ENCODE results near the gene PDIA2.

PDIA2 gene

DNA sequence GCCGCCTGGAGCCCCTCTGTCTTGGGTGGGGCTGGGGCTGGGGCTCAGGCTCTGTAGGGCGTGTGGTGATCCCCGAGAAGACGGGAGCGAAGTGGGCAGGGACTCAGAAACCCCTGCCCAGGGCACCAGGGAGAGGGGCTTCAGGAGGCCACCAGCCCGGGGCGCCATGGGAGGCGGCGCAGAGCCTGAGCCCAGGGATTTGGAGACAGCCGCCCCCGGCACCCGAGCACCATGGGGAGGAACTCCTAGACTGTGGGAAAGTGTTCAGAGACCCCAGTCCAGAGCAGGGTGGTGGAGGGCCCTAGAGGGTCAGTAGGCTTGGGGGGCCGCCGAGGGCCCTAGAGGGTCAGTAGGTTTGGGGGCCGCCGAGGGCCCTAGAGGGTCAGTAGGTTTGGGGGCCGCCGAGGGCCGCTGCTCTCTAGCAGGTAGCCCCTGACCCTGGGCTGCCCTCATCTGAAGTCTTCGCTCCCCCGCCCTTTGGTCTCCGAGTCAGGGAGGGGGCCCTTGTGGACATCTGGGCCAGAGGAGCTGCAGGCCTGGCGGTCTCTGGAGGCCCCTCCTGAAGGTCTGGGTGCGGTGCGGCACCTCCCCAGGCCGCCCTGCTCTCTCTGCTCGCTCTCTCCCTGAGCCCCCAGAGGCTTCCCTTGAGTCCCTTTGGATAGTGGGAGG lies 1.8 kb upstream of the PDIA2 start:
- no peak for DNase-seq

DNA sequence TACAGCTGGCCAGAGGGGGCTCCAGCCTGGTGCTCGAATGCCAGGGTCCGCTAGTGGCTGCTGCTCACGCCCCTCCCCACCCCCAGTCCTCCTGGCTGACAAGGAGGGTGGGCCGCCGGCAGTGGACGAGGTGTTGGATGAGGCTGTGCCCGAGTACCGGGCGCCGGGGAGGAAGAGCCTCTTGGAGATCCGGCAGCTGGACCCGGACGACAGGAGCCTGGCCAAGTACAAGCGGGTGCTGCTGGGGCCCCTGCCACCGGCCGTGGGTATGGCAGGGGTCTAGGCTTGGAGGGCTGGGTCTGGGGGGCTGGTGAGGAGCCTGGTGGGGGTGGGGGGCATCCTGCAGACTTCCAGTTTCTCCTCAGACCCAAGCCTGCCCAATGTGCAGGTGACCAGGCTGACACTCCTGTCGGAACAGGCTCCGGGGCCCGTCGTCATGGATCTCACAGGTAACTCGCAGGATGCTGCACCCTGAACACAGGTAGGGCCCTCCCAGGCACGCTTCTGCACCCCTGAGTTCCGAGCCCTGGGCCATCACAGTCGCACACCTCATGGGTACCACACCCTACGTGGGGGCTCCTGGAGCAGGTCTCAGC lies 1.2 kb upstream of the PDIA2 start:
- no peak for DNase-seq

DNA sequence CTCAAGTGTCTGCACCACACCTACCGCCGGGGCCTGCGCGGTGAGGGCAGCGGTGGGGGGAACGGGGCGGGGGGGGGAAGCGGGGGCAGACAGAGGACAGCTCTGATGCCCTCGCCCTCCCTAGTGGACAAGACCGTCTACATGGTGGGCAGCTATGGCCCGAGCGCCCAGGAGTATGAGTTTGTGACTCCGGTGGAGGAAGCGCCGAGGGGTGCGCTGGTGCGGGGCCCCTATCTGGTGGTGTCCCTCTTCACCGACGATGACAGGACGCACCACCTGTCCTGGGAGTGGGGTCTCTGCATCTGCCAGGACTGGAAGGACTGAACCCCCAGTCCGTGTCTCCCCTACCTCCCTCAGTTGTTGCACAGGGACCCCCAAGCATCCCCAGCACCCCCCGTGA lies 473 bp upstream of the PDIA2 start:
- no peak for DNase-seq

DNA sequence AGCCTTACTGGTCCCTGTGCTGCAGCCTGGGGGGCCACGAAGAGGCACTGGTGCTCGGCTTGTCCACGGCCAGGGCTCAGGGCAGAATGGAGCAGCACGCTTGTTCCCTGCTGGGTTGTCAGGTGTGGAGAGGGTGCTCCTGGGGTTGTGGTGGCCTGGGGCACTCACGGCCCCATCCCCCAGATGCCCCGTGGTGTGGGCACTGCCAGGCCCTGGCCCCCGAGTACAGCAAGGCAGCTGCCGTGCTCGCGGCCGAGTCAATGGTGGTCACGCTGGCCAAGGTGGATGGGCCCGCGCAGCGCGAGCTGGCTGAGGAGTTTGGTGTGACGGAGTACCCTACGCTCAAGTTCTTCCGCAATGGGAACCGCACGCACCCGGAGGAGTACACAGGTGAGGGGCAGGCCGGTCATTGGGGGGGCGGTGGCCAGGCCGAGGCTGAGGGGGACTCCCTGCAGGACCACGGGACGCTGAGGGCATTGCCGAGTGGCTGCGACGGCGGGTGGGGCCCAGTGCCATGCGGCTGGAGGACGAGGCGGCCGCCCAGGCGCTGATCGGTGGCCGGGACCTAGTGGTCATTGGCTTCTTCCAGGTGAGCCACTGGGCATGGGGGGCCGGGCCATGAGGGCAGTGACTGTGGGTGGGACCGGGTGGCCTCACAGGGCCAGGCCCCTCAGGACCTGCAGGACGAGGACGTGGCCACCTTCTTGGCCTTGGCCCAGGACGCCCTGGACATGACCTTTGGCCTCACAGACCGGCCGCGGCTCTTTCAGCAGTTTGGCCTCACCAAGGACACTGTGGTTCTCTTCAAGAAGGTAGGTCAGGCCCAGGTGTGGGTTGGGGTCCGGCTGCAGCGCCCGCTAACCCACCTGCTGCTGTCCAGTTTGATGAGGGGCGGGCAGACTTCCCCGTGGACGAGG lies 1.5 kb downstream of the PDIA2 start:
- no peak for DNase-seq

DNA sequence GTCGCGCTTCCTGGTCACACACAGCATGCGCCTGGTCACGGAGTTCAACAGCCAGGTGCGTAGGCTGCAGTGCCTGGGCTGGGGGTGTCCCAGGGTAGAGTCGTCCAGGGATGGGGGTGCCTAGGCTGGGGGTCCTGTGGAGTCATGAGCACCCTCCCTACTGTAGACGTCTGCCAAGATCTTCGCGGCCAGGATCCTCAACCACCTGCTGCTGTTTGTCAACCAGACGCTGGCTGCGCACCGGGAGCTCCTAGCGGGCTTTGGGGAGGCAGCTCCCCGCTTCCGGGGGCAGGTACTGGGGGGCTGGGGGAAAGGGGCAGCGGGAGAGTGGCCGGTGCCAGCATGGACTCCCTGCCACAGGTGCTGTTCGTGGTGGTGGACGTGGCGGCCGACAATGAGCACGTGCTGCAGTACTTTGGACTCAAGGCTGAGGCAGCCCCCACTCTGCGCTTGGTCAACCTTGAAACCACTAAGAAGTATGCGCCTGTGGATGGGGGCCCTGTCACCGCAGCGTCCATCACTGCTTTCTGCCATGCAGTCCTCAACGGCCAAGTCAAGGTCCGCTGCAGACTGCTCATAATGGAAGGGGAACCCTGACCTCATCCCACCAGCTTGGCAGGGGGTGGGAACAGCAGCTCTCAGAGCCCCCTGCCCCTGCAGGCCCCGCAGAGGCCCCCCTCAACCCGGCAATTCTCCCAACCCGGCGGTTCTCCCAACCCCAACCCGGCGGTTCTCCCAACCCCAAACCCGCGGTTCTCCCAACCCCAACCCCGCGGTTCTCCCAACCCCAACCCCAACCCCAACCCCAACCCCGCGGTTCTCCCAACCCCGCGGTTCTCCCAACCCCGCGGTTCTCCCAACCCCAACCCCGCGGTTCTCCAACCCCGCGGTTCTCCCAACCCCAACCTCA lies 2.4 kb downstream of the PDIA2 start:
- no peak for DNase-seq

DNA sequence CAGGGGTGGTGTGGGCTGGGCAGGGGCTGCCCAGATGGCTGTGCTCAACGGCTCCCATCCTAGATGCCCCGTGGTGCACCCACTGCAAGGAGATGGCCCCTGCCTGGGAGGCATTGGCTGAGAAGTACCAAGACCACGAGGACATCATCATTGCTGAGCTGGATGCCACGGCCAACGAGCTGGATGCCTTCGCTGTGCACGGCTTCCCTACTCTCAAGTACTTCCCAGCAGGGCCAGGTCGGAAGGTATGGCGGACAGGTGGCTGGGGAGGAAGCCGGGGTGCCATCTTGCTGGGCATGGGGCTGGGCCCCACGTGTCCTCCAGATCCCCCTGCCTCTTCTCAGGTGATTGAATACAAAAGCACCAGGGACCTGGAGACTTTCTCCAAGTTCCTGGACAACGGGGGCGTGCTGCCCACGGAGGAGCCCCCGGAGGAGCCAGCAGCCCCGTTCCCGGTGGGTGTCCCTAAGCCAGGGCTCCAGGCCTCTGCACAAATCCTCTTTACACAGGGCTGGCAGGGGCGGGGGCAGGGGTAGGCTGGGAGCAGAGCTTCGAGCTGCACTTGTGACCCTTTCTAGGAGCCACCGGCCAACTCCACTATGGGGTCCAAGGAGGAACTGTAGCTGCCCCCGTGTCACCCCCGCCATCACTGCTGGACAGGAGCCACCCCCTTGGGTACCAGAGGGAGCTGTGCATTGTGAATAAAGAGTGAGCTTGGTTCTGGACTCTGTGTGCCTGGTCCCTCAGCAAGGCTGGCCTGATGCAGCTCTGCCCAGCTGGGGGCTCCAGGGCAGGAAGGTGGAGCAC lies 3.7 kb downstream of the PDIA2 start:
- DNase-seq, result no peak

DNA sequence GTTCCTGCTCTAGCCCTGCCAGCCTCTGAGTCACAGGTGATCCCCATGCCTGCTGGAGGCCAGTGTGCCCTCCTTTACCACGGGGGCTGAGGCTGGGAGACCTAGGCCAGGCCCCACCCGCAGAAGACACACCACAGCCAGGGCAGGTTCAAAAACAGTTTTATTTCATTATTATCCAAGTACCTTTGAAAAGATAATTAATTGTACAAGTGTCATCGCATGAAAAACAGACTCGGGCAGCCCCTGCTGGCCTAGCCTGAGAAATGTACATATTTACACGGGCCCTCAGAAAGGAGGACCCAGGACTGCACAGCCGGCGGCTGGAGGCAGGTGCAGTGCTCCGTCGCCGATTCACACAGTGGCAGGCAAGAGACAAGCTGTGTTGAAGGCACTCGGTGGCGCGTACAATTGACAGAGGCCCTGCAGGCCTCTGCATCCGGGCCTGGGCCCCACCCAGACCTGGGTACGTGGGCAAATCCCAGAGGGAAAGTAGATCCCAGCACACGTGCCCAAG lies 4.4 kb downstream of the PDIA2 start:
- no peak for DNase-seq

DNA sequence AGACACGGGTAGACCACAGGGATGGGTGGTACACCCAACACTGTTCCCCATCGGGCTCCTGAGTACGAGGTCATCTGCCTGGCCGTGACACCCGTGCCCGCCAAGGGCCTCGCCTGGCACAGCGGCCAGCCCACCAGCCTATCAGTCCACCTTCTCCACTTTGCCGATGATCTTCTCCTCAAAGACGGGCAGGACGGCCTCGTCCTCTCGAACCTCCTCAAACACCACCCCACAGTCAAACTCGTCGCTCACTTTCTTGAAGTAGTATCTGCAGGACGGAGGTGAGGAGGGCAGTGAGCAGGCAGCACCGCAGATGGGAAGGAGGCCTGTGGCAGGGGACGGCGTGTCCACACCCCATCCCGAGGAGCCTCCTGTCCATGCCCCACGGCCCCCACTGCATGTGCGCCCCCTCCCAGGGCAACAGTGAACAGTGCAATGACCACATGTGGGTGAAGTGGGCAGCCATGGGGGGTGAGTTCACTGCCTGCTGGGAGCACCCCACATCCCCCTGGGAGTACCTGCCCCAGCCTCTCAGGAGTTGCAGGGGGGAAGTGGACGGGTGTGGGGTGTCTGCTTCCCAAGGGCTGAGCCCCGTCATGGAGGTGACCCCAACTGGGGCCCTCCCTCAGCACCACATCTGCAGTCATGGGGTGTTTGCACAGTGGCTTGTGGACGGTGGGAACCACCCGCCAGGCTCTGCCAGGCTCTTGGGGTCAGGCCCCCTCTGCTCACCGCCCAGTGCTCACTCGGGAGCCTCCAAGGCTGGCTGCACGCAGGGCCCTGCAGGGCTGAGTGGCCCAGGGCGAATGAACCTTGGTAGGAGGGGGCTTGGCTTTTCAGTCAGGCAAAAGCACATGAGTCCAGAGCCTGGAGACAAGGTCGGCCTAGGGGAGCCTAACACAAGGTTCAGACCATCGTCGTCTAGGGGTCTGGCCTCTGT lies 5.3 kb downstream of the PDIA2 start:
- no peak for DNase-seq

DNA sequence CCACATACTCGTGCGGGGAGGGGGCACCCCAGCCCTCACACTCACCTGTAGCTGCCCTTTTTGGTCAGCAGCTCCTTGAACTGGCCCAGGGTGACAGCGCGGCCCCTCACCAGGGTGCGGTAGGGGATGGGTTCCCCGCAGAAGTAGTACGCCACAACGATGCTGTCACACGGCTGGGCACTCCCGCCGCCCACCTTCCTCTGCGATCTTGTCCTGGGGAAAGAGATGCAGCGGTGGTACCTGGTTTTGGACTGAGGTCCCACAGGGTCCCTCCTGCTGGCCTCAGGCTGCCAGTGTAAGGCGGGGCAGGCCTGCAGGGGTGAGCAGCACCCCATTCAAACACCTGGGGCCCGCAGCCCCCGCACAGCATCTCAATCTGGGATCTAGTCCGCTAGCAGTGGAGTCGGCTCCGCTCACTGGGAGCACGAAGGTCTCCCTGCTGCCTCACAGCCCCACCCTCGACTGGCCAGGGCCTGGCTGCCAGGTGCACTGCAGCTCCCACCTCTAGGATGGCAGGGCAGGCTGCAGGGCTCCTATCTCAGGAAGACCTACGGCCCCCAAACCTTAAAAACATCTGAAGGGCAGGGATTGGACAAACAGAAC lies 6.5 kb downstream of the PDIA2 start:
- DNase-seq, result no peak

DNA sequence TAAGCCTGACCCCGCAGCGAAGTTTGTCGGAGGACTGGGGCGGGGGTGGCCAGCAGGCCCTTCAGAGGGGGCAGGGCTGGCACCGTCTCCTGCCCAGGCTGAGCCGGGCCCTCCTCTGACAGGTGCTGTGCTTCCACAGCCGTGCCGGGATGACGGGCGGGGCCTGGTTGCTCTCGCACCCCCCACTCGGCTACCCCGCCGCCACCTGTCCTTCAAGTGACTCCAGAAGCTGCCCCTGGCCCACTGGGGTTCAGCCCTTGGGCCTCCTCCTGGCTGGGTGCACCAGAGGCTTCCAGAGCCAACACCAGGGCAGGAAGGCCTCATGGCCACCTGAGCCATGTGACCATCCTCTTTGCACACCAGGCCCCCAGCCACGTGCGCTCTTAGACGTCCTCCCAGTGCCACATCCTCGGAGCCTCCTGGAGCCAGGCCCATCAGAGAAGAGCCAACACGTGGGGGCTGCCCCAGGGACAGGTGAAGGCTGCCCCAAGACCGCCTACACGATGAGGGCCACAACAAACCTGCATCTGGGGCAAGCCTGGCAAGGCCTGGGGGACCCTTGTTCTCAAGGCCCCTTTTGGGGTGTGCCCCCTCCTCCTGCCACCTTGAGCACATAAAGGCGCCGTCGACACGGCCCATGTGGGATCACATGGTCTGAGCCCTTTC lies 7.2 kb downstream of the PDIA2 start:
- no peak for DNase-seq

DNA sequence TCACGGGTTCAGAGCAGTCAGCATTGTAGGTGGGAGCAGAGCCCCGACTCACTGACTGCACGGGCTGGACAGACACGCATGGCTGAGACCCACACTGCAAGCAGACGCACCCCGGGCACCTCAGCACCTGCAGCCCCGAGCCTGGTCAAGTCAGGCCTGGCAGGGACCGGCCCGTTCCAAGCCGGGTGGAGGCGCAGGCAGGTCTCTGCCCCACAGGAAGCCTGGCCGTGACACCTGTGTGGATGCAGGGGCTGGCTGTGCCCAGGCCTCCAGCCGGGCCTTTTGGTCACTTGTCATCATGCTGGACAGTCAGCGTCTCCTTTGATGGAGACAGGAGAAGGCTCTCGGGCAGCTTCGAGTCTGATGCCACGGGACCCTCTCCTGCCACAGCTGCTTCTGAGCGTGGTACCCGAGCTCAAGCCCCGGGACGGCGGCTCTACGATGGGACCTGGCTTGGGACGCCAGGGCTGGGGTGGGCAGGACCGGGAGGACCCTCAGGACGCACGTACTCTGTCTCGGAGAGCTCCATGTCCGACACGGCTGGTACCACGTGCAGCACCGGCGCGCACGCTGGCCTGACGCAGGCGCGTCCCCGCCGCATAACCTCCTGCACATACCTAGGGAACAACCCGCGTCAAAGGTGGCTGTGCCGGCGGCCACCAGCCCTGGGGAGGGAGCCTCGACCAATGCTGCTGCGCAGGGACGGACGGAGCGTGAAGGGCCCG lies 7.9 kb downstream of the PDIA2 start:
- DNase-seq, result no peak

DNA sequence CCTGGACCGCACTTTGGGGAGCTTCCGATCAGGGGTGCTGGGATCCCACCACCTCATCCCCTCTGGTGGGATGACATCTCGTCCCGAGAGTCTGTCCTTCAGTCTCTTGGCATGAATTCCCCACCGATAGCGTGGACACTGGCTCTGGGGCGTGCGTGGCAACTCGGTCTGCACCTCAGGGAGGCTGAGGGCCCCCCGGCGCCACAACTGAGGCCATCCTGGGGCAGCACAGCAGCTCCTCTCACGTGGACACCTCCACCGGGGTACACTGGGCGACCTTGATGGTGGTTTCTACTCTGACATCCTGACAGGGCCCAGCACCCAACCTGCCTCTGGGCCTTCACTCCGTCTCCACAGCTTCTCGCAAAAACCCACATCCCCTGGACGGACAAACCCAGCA lies 8.6 kb downstream of the PDIA2 start:
- DNase-seq, result no peak

DNA sequence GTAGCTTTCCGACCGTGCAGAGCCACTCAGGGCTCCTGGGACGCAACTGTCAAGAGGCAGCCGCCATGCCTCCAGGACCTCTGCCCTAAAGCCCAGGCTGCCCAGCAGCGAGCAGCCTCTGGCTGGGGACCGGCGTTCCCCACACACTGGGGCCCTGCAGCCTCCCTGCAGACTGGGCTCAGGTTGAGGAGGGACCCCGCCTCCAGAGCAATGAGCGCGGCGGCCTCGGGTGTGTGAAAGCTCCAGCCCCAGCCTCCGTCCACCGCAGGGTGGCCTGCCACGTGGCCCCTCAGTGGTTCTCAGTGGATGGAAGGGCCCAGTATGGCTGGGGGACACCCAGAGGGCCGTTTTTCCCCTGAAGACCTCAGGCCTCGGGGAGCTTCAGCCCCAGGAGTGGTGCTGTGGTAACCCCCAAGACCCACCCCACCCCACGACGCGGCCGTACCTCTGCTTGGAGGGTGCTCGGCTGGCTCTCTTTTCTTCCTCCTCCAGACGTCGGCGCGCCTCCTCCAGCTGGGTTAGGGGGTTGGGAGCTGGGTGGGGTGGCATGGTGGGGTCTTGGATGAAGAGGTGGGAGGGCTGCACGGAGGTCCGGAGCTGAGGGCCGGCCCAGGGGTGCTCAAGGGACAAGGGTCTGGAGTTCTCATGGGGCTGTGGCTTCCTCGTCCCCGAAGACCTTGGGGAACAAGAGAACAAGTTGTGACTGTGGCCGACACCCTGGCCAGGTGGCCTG lies 10.2 kb downstream of the PDIA2 start:
- no peak for DNase-seq

DNA sequence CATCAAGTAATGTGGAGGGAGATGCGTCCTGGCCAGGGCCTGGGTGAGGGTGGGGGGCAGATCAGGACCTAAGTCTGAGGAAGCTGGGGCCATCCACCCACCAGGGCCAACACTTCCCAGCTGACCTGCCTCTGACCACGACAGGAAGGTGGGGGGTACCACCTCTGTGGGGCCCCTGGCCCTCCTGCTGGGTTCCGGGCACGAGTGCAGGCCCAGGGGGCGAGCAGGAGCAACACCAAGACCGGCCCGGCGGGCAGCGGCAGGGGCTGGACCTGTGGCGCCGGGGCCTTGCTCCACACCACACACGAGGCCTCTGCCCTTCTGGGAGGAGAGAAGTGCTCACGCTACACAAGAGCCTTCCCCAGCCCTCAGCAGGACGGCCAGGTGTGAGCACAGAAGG lies 13.3 kb downstream of the PDIA2 start:
- no peak for DNase-seq

DNA sequence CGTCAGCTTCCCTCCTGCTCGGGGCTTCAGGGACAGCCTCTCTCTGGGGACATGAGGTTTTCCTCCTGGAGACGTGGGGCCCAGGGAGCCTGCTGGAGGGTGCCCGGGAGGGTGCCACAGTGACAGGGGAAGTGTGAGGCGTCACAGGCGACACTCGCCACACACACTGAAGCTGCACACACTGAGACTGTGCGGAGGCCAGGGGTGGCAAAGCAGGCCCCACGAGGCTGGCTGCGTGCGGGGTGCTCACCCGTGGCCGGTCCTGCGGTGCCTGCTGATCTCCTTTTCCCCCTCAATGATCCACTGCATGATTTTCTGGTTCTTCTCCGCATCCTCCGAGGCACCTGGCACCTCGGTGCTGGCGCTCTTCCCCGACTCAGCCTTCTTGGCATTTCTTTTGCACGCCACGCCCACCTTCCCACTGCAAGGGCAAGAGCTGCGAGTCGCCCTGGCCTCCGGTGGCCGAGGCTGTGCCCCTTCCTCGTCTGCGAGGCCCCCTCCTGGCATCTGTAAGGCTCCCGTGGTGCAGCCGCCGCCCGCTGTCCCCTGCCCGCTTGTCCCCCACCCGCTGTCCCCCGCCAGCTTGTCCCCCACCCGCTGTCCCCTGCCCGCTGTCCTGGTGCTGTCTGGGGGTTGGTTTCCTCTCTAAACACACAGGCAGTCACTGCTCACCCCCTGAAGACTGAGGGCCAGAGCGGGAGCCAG lies 14.0 kb downstream of the PDIA2 start:
- no peak for DNase-seq

DNA sequence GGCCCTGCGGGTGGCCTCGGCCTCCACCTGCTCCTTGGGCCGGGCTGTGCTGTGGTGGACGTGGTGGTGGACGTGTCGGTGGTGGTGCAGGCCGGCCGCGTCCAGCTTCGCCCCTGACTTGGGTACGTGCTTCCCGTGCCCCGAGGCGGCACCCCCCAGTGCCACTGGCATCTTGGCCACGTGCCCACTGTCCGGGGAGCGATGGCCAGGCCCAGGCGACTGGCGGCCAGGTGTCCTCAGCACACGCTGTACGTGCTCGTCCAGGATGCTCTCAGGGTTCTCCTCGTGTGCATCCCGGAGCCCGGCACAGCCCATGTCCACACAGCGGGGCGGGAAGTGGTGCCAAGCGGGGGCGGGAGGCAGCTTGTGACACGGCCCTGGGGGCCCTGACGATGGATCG lies 14.9 kb downstream of the PDIA2 start:
- no peak for DNase-seq

DNA sequence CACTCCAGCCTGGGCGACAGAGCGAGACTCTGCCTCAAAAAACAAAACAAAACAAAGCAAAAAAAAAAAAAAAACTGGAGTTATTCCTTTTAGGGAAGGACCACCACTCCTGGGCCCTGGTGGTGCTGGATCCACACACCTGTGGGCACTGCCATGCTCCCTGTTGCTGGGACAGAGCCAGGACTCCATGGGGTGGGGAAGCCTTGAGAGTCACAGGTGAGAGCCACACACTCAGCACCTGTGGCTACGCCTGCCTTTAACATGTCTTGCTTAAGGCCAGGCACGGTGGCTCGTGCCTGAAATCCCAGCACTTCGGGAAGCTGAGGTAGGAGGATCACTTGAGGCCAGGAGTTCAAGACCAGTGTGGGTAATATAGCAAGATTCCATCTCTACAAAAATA lies 18.3 kb downstream of the PDIA2 start:
- no peak for DNase-seq

DNA sequence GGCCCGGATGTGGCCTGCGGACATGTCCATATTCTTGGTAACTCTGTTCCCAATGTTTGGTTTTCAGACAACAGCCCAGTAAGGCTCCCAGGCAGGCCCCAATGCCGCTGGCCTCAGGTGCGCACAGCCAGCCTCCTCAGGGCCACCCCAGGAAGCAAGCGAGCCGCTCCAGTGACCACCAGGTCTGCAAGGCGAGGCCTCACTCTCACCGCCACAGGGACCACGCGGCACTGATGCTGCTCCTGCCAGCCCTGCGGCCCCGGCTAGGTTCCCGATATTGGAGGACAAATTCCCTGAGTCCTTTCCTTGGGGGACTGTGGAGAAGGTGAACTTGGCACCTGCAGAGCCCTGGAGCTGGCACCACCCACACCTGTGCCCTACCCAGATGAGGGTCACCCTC lies 19.0 kb downstream of the PDIA2 start:
- no peak for DNase-seq

Measured in bone marrow (tissue), 2 donors.